ENCODE measurements around the gene FGF14. TPM values are rescaled to one million over a fixed set of nuclear protein-coding genes. Genes with fewer than 3 reads are reported as not detected.

Gene FGF14
- total and polyA plus RNA-seq, 2 donors from 2014 or later = 0.47 to 3.3 TPM

- no peak for FAIRE-seq
- no peaks in the 10 kb centered on the region for H3K9me3 ChIP-seq (ENCODE audit: control insufficient read depth in 2 of 3, insufficient read depth in 1 of 3, low read length in 3 of 3)
- intact Hi-C loops (cut with DNase I) = no loop called here
These were observed 209.8 kb downstream of the FGF14 start for GRCh38 chr13:102191951-102192502.

GRCh38 chr13:102190930-102191329 lies 210.9 kb downstream of the FGF14 start:
- intact Hi-C loops (cut with DNase I) = no loop called here
- Histone ChIP-seq H3K27me3 (ENCODE audit: control insufficient read depth, insufficient read depth, low read length) (no peaks in the 10 kb centered on the region), H3K4me3 (ENCODE audit: low read length in 3 of 3) (no peak overlapping the region), H3K4me1 (ENCODE audit: control insufficient read depth in 2 of 3, insufficient read depth in 2 of 3, low read depth in 1 of 3, low read length in 3 of 3) (no peaks in the 10 kb centered on the region), H3K9me3 (ENCODE audit: control insufficient read depth in 2 of 3, insufficient read depth in 1 of 3, low read length in 3 of 3) (no peaks in the 10 kb centered on the region), H3K9ac (ENCODE audit: low read length in 3 of 3) (no peak overlapping the region), H3K27ac (ENCODE audit: low read depth in 2 of 2, low read length in 2 of 2) (no peak overlapping the region), H3K36me3 (ENCODE audit: control insufficient read depth in 2 of 3, insufficient read depth in 3 of 3, low read length in 3 of 3) (no peaks in the 10 kb centered on the region)
- DNase-seq (no peak), FAIRE-seq (no peak)
- no peak for TF ChIP-seq CTCF (IDR thresholded peaks at IDR 0.05; ENCODE audit: borderline replicate concordance, extremely low read depth, insufficient read depth)

More at GRCh38 chr13:102191951-102192502, 209.8 kb downstream of the FGF14 start:
- no peak for DNase-seq
- Histone ChIP-seq H3K27me3 (ENCODE audit: control insufficient read depth, insufficient read depth, low read length) (no peaks in the 10 kb centered on the region), H3K9ac (ENCODE audit: low read length in 3 of 3) (no peak overlapping the region), H3K36me3 (ENCODE audit: control insufficient read depth in 2 of 3, insufficient read depth in 3 of 3, low read length in 3 of 3) (no peaks in the 10 kb centered on the region), H3K4me1 (ENCODE audit: control insufficient read depth in 2 of 3, insufficient read depth in 2 of 3, low read depth in 1 of 3, low read length in 3 of 3) (no peaks in the 10 kb centered on the region), H3K4me3 (ENCODE audit: low read length in 3 of 3) (no peak overlapping the region), H3K27ac (ENCODE audit: low read depth in 2 of 2, low read length in 2 of 2) (no peak overlapping the region)
- TF ChIP-seq CTCF (IDR thresholded peaks at IDR 0.05; ENCODE audit: borderline replicate concordance, extremely low read depth, insufficient read depth) = no peak

GRCh38 chr13:102187313-102187712 lies 214.5 kb downstream of the FGF14 start:
- Histone ChIP-seq H3K9ac (ENCODE audit: low read length in 3 of 3) (no peak overlapping the region), H3K4me3 (ENCODE audit: low read length in 3 of 3) (no peak overlapping the region), H3K36me3 (ENCODE audit: control insufficient read depth in 2 of 3, insufficient read depth in 3 of 3, low read length in 3 of 3) (no peaks in the 10 kb centered on the region), H3K27me3 (ENCODE audit: control insufficient read depth, insufficient read depth, low read length) (no peaks in the 10 kb centered on the region), H3K4me1 (ENCODE audit: control insufficient read depth in 2 of 3, insufficient read depth in 2 of 3, low read depth in 1 of 3, low read length in 3 of 3) (no peaks in the 10 kb centered on the region), H3K27ac (ENCODE audit: low read depth in 2 of 2, low read length in 2 of 2) (no peak overlapping the region), H3K9me3 (ENCODE audit: control insufficient read depth in 2 of 3, insufficient read depth in 1 of 3, low read length in 3 of 3) (no peaks in the 10 kb centered on the region)
- TF ChIP-seq CTCF (IDR thresholded peaks at IDR 0.05; ENCODE audit: borderline replicate concordance, extremely low read depth, insufficient read depth) = no peak
- DNase-seq (no peak), FAIRE-seq (no peak)
- intact Hi-C loops (cut with DNase I) = no loop called here

Measured in kidney (tissue), 14 donors.